H1 (cell line): ENCODE results near the gene FGGY. TPM values are rescaled to one million over a fixed set of nuclear protein-coding genes. Genes with fewer than 3 reads are reported as not detected.

Experiments
- CTCF ChIA-PET: fragments of 300-600 bp; sonication (Branson Sonifier 250); formaldehyde crosslinking; loops from one replicate; lab custom pipeline; 2021; ENCODE audit not compliant: partially characterized antibody; lab: Charles Lee
- POLR2A ChIA-PET: fragments of 300-600 bp; sonication (Branson Sonifier 250); formaldehyde crosslinking; loops from one replicate; lab custom pipeline; 2021; ENCODE audit warnings: inconsistent platforms; ENCODE audit not compliant: partially characterized antibody; lab: Charles Lee
- DNase-seq, 2 experiments: peaks; one replicate each; pipeline versions ENCODE4 v3.0.0 to v3.0.0-alpha.2; 2010 to 2022; ENCODE audit warnings: low spot score in 2 of 2, low read depth in 1 of 2, mixed read lengths in 1 of 2
- FAIRE-seq: peaks from 2 replicates; lab custom pipeline; 2011; peaks lifted over from hg19 to GRCh38; lab: Jason Lieb, UNC
- H2AFZ ChIP-seq: 2 replicates; pipeline ENCODE4 v1.8.1; 2012; ENCODE audit warnings: low read length, inconsistent platforms
- H2AK5ac ChIP-seq: 2 replicates; pipeline ENCODE4 v1.6.1; 2013; ENCODE audit warnings: low read depth, low read length
- H2BK120ac ChIP-seq: replicated peaks from 2 replicates; pipeline ENCODE3; 2013; ENCODE audit warnings: low read depth, low read length, inconsistent platforms
- H2BK12ac ChIP-seq: 2 replicates; pipeline ENCODE4 v1.6.1; 2013; ENCODE audit warnings: low read depth, low read length
- H2BK15ac ChIP-seq: 2 replicates; pipeline ENCODE4 v1.6.1; 2013; ENCODE audit warnings: low read length
- H2BK20ac ChIP-seq: 2 replicates; pipeline ENCODE4 v1.6.1; 2013; ENCODE audit warnings: low read length
- H2BK5ac ChIP-seq: 2 replicates; pipeline ENCODE4 v1.6.1; 2013; ENCODE audit warnings: low read depth, low read length
- H3K14ac ChIP-seq: 2 replicates; pipeline ENCODE4 v1.6.1; 2013; ENCODE audit warnings: inconsistent platforms; ENCODE audit not compliant: insufficient read length
- H3K18ac ChIP-seq: 2 replicates; pipeline ENCODE4 v1.6.1; 2013; ENCODE audit warnings: low read length; ENCODE audit errors: extremely low read depth
- H3K23ac ChIP-seq: 2 replicates; pipeline ENCODE4 v1.6.1; 2013; ENCODE audit warnings: inconsistent platforms; ENCODE audit not compliant: insufficient read length
- H3K23me2 ChIP-seq: 2 replicates; pipeline ENCODE4 v1.6.1; 2013; ENCODE audit warnings: low read depth, low read length
- H3K27ac ChIP-seq: 2 replicates; pipeline ENCODE4 v1.6.1; 2011; ENCODE audit warnings: low read depth, low read length, inconsistent platforms
- H3K27me3 ChIP-seq, 4 experiments: replicated peaks in 1 of 4; 1 replicate in 1 of 4; 2 replicates in 3 of 4; pipeline versions ENCODE4 v1.6.1 to v1.8.1; 2011 to 2013; ENCODE audit warnings: low read length in 3 of 4, mild to moderate bottlenecking in 3 of 4, inconsistent platforms in 2 of 4, mixed read lengths in 2 of 4, moderate library complexity in 1 of 4; ENCODE audit not compliant: control insufficient read depth in 3 of 4, insufficient read depth in 3 of 4; ENCODE audit errors: extremely low read depth in 1 of 4
- H3K36me3 ChIP-seq, 4 experiments: 2 replicates each; pipeline versions ENCODE4 v1.6.1 to v1.8.1; 2011 to 2013; ENCODE audit warnings: mild to moderate bottlenecking in 4 of 4, low read length in 3 of 4, moderate library complexity in 2 of 4, control low read depth in 1 of 4, inconsistent platforms in 1 of 4; ENCODE audit not compliant: insufficient read depth in 4 of 4, control insufficient read depth in 2 of 4
- H3K4ac ChIP-seq: replicated peaks from 2 replicates; pipeline ENCODE3; 2013; ENCODE audit warnings: low read length, low read depth, mixed read lengths, inconsistent platforms; ENCODE audit not compliant: insufficient read length
- H3K4me1 ChIP-seq, 4 experiments: replicated peaks in 1 of 4; 1 replicate in 1 of 4; 2 replicates in 3 of 4; pipeline versions ENCODE4 v1.6.1 to v1.8.1; 2011 to 2013; ENCODE audit warnings: low read length in 3 of 4, inconsistent platforms in 2 of 4, mixed read lengths in 1 of 4; ENCODE audit not compliant: insufficient read depth in 4 of 4, control insufficient read depth in 3 of 4
- H3K4me2 ChIP-seq, 2 experiments: 2 replicates each; pipeline versions ENCODE4 v1.6.1 to v1.8.1; 2011 to 2013; ENCODE audit warnings: low read depth in 2 of 2, low read length in 2 of 2, control low read depth in 1 of 2, inconsistent platforms in 1 of 2, mild to moderate bottlenecking in 1 of 2; ENCODE audit not compliant: insufficient read depth in 1 of 2
- H3K4me3 ChIP-seq, 4 experiments: fragments of 200-600, 300-600 bp in 1 of 4; sonication (generic), shearing (Covaris generic), sonication (Bioruptor Twin) in 1 of 4; 2 replicates each; pipeline versions ENCODE4 v1.5.1 to v1.8.1; 2011 to 2016; ENCODE audit warnings: low read length in 4 of 4, low read depth in 3 of 4, control low read depth in 2 of 4, inconsistent platforms in 2 of 4, mild to moderate bottlenecking in 2 of 4, mixed read lengths in 1 of 4, moderate library complexity in 1 of 4; ENCODE audit not compliant: insufficient read depth in 2 of 4; ENCODE audit errors: extremely low read depth in 1 of 4
- H3K56ac ChIP-seq: replicated peaks from 2 replicates; pipeline ENCODE3; 2013; ENCODE audit warnings: low read depth, mild to moderate bottlenecking, mixed read lengths, low read length, inconsistent platforms; ENCODE audit not compliant: insufficient read length
- H3K79me1 ChIP-seq: 2 replicates; pipeline ENCODE4 v1.6.1; 2013; ENCODE audit warnings: low read depth, low read length, control low read depth
- H3K79me2 ChIP-seq, 2 experiments: 2 replicates each; pipeline versions ENCODE4 v1.6.1 to v1.8.1; 2012 to 2013; ENCODE audit warnings: low read length in 2 of 2, mild to moderate bottlenecking in 2 of 2, inconsistent platforms in 1 of 2; ENCODE audit not compliant: insufficient read depth in 2 of 2, control insufficient read depth in 1 of 2
- H3K9ac ChIP-seq, 4 experiments: replicated peaks in 1 of 4; 1 replicate in 1 of 4; 2 replicates in 3 of 4; pipeline versions ENCODE4 v1.6.1 to v1.8.1; 2011 to 2013; ENCODE audit warnings: low read depth in 3 of 4, low read length in 3 of 4, control low read depth in 2 of 4, mild to moderate bottlenecking in 2 of 4, moderate library complexity in 2 of 4, inconsistent platforms in 1 of 4; ENCODE audit errors: extremely low read depth in 1 of 4
- H3K9me3 ChIP-seq, 2 experiments: 2 replicates each; pipeline versions ENCODE4 v1.6.1 to v1.8.1; 2012 to 2013; ENCODE audit warnings: mild to moderate bottlenecking in 2 of 2, moderate library complexity in 2 of 2, control low read depth in 1 of 2, inconsistent platforms in 1 of 2, low read depth in 1 of 2, low read length in 1 of 2, mixed read lengths in 1 of 2; ENCODE audit not compliant: insufficient read depth in 2 of 2
- H4K20me1 ChIP-seq, 2 experiments: replicated peaks in 1 of 2; 2 replicates each; pipeline versions ENCODE3 to v1.8.1; 2011 to 2013; ENCODE audit warnings: inconsistent platforms in 2 of 2, low read length in 2 of 2, mild to moderate bottlenecking in 1 of 2; ENCODE audit not compliant: insufficient read depth in 2 of 2, control insufficient read depth in 1 of 2
- H4K5ac ChIP-seq: 2 replicates; pipeline ENCODE4 v1.6.1; 2013; ENCODE audit warnings: low read length, low read depth, mixed read lengths, inconsistent platforms; ENCODE audit not compliant: insufficient read length
- H4K8ac ChIP-seq: 2 replicates; pipeline ENCODE4 v1.8.0; 2013; ENCODE audit warnings: mild to moderate bottlenecking, moderate library complexity, low read length, inconsistent platforms; ENCODE audit not compliant: insufficient read depth; ENCODE audit errors: extremely low read depth
- H4K91ac ChIP-seq: replicated peaks from 2 replicates; pipeline ENCODE3; 2013; ENCODE audit warnings: low read length, mixed read lengths, inconsistent platforms; ENCODE audit not compliant: insufficient read length
- JUN ChIP-seq: IDR thresholded peaks from 2 replicates; pipeline ENCODE4 v1.6.1; 2011; ENCODE audit warnings: low read depth, mild to moderate bottlenecking, improper control_type of control experiment, low read length
- POU5F1 ChIP-seq: IDR thresholded peaks from 2 replicates; pipeline ENCODE4 v1.6.1; 2011; ENCODE audit warnings: low read depth, mild to moderate bottlenecking, low read length, moderate library complexity
- SIN3A ChIP-seq, 2 experiments: IDR thresholded peaks in 1 of 2; conservative IDR thresholded peaks in 1 of 2; 2 replicates each; pipeline ENCODE4 v1.6.1; 2011 to 2012; ENCODE audit warnings: low read length in 2 of 2, improper control_type of control experiment in 1 of 2, low read depth in 1 of 2, mild to moderate bottlenecking in 1 of 2
- WGBS, 2 experiments: shearing (Covaris generic) in 1 of 2; methylation state at CpG; one replicate each; pipeline versions ENCODE4 v1.1.6 to v1.1.7; 2013 to 2015; ENCODE audit warnings: low lambda C conversion rate in 2 of 2, mixed read lengths in 2 of 2, inconsistent platforms in 1 of 2, low coverage in 1 of 2, missing lambda C conversion rate in 1 of 2; ENCODE audit not compliant: insufficient replicate concordance in 2 of 2, insufficient coverage in 1 of 2, insufficient read length in 1 of 2; ENCODE audit errors: extremely low coverage in 1 of 2, missing lambda C conversion rate in 1 of 2; 5-methylcytosine and 5-hydroxymethylcytosine counted together
- polyA plus RNA-seq, 7 experiments: library from polyadenylated mRNA; depleted of rRNA in 3 of 7; stranded (reverse) in 5 of 7; unstranded in 2 of 7; fragments of >200 nt in 5 of 7; fragments of 200-250 nt in 2 of 7; gene quantifications; 1 replicate in 5 of 7; 2 replicates in 1 of 7; 4 replicates in 1 of 7; pipeline versions ENCODE4 v1.2.1 to v1.2.3, GENCODE V29; 2011 to 2013; ENCODE audit warnings: missing spikeins in 2 of 7, mixed read lengths in 2 of 7
- total RNA-seq: library from RNA; stranded (reverse); fragmentation: NEBNext Ultra II Directional; extraction: Animal tissue kit (Norgen Biotek cat#: 25700); gene quantifications from 2 replicates; pipeline ENCODE4 v1.2.1, GENCODE V29; 2021

FGGY gene
- total and polyA plus RNA-seq, 2 of the 8 experiments (the other 6 are each of a cell fraction or from before 2014, with no cell fraction given): 10.3 to 12.5 TPM

GRCh38 chr1:59377350-59377904 is 80.5 kb downstream of the FGGY start:
- no peak overlapping the region for H2BK120ac ChIP-seq
- H3K4me3 ChIP-seq: no peak overlapping the region
- H3K56ac ChIP-seq: no peak overlapping the region
- FAIRE-seq: no peak
- no peak overlapping the region for H2AFZ ChIP-seq
- H3K4me1 ChIP-seq: no peaks in the 10 kb centered on the region
- no peaks in the 10 kb centered on the region; the same call in 1 of the 2 replicates for H3K23me2 ChIP-seq
- H3K14ac ChIP-seq: no peak overlapping the region
- ChIA-PET CTCF (no interaction called here), POLR2A (no interaction called here)
- WGBS, 2 experiments: 98% methylated on average over 3 of the region's 3 CpGs; no CpG with 5 or more reads in 1 of the 2 experiments
- H3K4me2 ChIP-seq: no peak overlapping the region
- no peak overlapping the region for H3K27ac ChIP-seq
- H3K23ac ChIP-seq: no peak overlapping the region
- no peak overlapping the region for H2BK15ac ChIP-seq
- no peak overlapping the region for H3K4ac ChIP-seq
- no peak overlapping the region for H2BK20ac ChIP-seq
- H3K36me3 ChIP-seq: no peaks in the 10 kb centered on the region
- H3K27me3 ChIP-seq: no peaks in the 10 kb centered on the region
- H2BK12ac ChIP-seq: no peak overlapping the region
- H2BK5ac ChIP-seq: no peak overlapping the region
- H4K5ac ChIP-seq: no peak overlapping the region
- no peak overlapping the region for H4K8ac ChIP-seq
- H3K79me2 ChIP-seq: no peaks in the 10 kb centered on the region
- H3K9ac ChIP-seq: no peak overlapping the region
- H3K9me3 ChIP-seq: no peaks in the 10 kb centered on the region
- H4K20me1 ChIP-seq: no peaks in the 10 kb centered on the region
- no peak overlapping the region for H4K91ac ChIP-seq
- DNase-seq: no peak
- no peak overlapping the region for H2AK5ac ChIP-seq
- H3K79me1 ChIP-seq: no peaks in the 10 kb centered on the region; the same call in 1 of the 2 replicates
- no peak overlapping the region for H3K18ac ChIP-seq
- no peak for TF ChIP-seq SIN3A (conservative IDR thresholded peaks at IDR 0.05 in 1 of 2, IDR thresholded peaks at IDR 0.05 in 1 of 2; ENCODE audit: low read depth in 1 of 2, low read length in 2 of 2)
- TF ChIP-seq JUN: no peak
- no peak for TF ChIP-seq POU5F1
